Activated CD4-positive, alpha-beta T cell treated with anti-CD3 and anti-CD28 coated beads, Interleukin-2, amount 10 ng/mL, durations not matched to agents 7 days and 5 days (primary cell): ENCODE data around the gene ENDOG. TPM values are rescaled to one million over a fixed set of nuclear protein-coding genes. Genes with fewer than 3 reads are reported as not detected.
"Not testable (repeated sequence)": the region's sequence is repeated elsewhere in the genome, so short reads cannot be mapped to it uniquely, and the experiment has no call there.

Experiments
- CTCF ChIA-PET: fragments of 350-600 bp; sonication (Branson Sonifier 250); formaldehyde crosslinking; loops from one replicate; lab custom pipeline; 2021; ENCODE audit warnings: antibody characterized with exemption; lab: Charles Lee
- POLR2A ChIA-PET: fragments of 350-600 bp; sonication (Branson Sonifier 250); formaldehyde crosslinking; loops from one replicate; lab custom pipeline; 2021; ENCODE audit warnings: antibody characterized with exemption; lab: Charles Lee
- DNase-seq: peaks from one replicate; pipeline ENCODE4 v3.0.0-alpha.2; 2020
- H3K27ac Mint-ChIP-seq: one replicate; pipeline ENCODE4 v1.8.0; 2021; ENCODE audit warnings: mild to moderate bottlenecking, moderate library complexity, mixed read lengths
- H3K27me3 Mint-ChIP-seq: one replicate; pipeline ENCODE4 v1.8.0; 2021; ENCODE audit warnings: mixed read lengths
- H3K36me3 Mint-ChIP-seq: one replicate; pipeline ENCODE4 v1.8.0; 2021; ENCODE audit warnings: low read depth, mixed read lengths
- H3K4me1 Mint-ChIP-seq: one replicate; pipeline ENCODE4 v1.8.0; 2021; ENCODE audit warnings: mixed read lengths
- H3K4me3 Mint-ChIP-seq: one replicate; pipeline ENCODE4 v1.8.0; 2021; ENCODE audit warnings: mild to moderate bottlenecking, moderate library complexity, mixed read lengths
- H3K9me3 Mint-ChIP-seq: one replicate; pipeline ENCODE4 v1.8.0; 2021; ENCODE audit warnings: mixed read lengths
- total RNA-seq, 2 experiments: library from RNA; stranded (reverse); gene quantifications; one replicate each; pipeline ENCODE4 v1.2.3, GENCODE V29; 2021

ENDOG gene
- total RNA-seq, 2 experiments from 2014 or later, result 10.2 to 11.3 TPM

- POLR2A ChIA-PET, result no interaction called here
- Mint-ChIP-seq H3K36me3 (peaks cover 7% of the 10 kb centered on the region), H3K27ac (no peak overlapping the region), H3K4me3 (no peak overlapping the region), H3K4me1 (peaks cover 2% of the 10 kb centered on the region), H3K27me3 (no peaks in the 10 kb centered on the region), H3K9me3 (no peaks in the 10 kb centered on the region)
- no peak for DNase-seq
- CTCF ChIA-PET, result no interaction called here
Measured at GRCh38 chr9:128840524-128840923, 22.2 kb downstream of the ENDOG start.

DNA sequence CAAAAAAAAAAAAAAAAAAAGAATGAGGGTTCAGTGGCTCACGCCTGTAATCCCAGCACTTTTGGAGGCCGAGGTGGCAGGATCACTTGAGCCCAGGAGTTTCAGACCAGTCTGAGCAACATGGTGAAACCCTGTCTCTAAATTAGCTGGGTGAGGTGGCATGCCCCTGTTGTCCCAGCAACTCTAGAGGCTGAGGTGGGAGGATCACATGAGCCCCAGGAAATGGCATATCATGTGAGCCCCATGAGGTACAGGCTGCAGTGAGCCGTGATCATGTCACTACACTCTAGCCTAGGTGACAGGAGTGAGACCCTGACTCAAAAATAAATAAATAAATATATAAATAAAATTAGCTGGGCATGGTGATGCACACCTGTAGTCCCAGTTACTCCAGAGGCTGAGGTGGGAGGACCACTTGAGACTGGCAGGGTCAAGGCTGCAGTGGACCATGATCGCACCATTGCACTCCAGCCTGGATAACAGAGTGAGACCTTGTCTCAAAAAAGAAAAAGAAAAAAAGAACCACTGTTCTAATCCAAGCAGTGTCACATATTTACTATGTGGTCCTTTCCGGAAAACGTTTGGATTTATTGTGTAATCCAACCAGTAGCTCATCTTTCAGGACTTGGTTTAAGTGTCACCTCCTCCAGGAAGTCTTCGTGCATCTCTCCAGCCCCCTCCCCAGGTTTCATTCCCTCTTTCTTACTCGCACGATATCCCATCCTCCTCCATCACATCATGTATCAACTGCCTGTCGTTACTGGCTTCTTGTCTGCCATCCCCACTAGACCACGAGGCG, 23.6 kb downstream of the ENDOG start:
- peaks cover 2% of the 10 kb centered on the region for H3K4me1 Mint-ChIP-seq
- POLR2A ChIA-PET, result no interaction called here

DNA sequence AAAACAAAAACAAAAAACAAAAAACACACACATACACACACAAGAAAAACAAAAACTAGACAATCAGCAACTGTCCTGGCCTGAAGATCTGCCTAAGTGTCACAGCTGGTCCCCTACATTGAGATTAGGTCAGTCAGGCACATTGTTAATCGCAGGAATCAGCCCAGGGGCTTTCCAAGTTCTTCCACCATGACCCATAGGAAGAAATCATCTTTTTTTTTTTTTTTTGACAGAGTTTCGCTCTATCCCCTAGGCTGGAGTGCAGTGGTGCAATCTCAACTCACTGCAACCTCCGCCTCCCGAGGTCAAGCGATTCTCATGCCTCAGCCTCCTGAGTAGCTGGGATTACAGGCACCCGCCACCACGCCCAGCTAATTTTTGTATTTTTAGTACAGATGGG, 24.9 kb downstream of the ENDOG start:
- DNase-seq, H3K27me3 Mint-ChIP-seq, H3K27ac Mint-ChIP-seq, POLR2A ChIA-PET, H3K4me1 Mint-ChIP-seq, H3K36me3 Mint-ChIP-seq, H3K9me3 Mint-ChIP-seq, H3K4me3 Mint-ChIP-seq: not testable (repeated sequence)
- CTCF ChIA-PET, result interaction anchor here (0.6 kb wide), 1 partner anchor 395 kb away, joined by 3 read pairs; no protein-coding TSS in a partner anchor

More for the DNA sequence above, 23.6 kb downstream of the ENDOG start:
- CTCF ChIA-PET, result interaction anchor here (0.7 to 0.9 kb wide), 3 partner anchors 140 to 251 kb away, joined by 3 read pairs; partner anchors contain the start of gene PKN3
- H3K36me3 Mint-ChIP-seq, result peaks cover 7% of the 10 kb centered on the region
- DNase-seq, result no peak
- H3K4me3 Mint-ChIP-seq, result no peak overlapping the region
- H3K9me3 Mint-ChIP-seq, result no peaks in the 10 kb centered on the region
- no peaks in the 10 kb centered on the region for H3K27me3 Mint-ChIP-seq
- H3K27ac Mint-ChIP-seq, result no peak overlapping the region

DNA sequence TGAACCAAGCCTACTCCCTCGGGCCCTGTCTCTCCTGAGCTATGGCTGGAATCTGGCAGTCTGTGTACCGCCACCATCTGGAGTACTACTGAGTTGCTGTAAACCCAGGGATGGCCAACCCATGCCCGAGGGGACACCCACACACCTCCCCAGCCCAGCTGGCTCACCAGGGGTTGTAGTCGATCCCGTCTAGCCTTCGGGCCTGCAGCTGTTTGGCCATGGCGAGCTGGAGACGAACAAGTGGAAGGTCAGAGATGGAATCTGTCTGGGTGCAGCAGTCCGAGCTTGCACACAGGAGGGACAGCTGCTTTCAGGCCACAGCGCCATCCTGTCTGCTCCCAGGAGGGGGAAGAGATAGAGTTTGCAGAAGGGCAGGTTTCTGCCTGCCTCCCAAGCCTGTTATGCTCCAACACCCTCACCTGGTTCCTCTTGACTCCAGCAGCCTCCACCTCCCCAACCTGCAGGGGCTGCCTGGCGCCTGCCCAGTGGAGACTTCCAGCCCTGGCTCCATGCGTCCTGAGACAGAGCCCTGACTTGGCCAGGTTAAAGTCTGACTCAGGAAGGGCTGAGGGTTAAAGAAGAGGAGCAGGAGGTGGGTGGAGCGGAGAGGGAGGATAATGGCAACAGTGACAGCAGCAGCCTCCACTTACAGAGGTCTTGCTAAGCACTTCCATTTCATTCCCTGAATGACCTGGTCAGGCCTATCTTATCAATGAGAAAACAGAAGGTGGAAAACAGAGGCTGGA, 27.1 kb downstream of the ENDOG start:
- Mint-ChIP-seq H3K4me1 (peaks cover 2% of the 10 kb centered on the region), H3K36me3 (peaks cover 5% of the 10 kb centered on the region), H3K27me3 (no peaks in the 10 kb centered on the region), H3K9me3 (peaks cover 6% of the 10 kb centered on the region), H3K4me3 (no peak overlapping the region), H3K27ac (no peak overlapping the region)
- CTCF ChIA-PET, result interaction anchor here (1.0 kb wide), 1 partner anchor 27 kb away, joined by 3 read pairs; the partner anchor contains the start of gene ENDOG
- POLR2A ChIA-PET, result no interaction called here
- no peak for DNase-seq

DNA sequence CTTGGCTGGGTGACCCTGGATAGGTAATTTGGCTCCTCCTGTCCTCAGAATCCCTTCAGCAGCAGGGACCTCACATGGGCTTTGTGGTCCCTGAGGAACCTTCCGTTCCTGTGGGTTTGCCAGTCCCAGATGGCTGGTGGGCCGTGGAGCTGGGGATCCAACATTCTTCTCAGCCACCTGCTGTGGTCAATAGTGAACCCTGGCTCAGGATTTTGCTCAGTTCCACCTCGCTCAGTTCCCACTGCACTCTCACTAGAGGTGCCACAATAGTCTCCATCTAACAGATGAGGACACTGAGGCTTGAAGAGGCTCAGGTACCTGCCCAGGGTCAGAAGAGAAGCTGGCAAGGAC, 28.4 kb downstream of the ENDOG start:
- Mint-ChIP-seq H3K27me3 (no peaks in the 10 kb centered on the region), H3K4me3 (no peak overlapping the region), H3K27ac (no peak overlapping the region), H3K36me3 (peaks cover 14% of the 10 kb centered on the region), H3K4me1 (peaks cover 2% of the 10 kb centered on the region), H3K9me3 (peaks cover 19% of the 10 kb centered on the region)
- ChIA-PET CTCF (interaction anchor here (1.7 kb wide), 1 partner anchor 28 kb away, joined by 4 read pairs; the partner anchor contains the start of gene ENDOG), POLR2A (no interaction called here)
- DNase-seq, result no peak

GRCh38 chr9:128847803-128848202, 29.5 kb downstream of the ENDOG start:
- ChIA-PET CTCF (interaction anchor here (1.7 kb wide), 1 partner anchor 30 kb away, joined by 4 read pairs; the partner anchor contains the start of gene ENDOG), POLR2A (no interaction called here)
- Mint-ChIP-seq H3K27me3 (no peaks in the 10 kb centered on the region), H3K36me3 (peaks cover 14% of the 10 kb centered on the region), H3K27ac (no peak overlapping the region), H3K9me3 (peaks cover 19% of the 10 kb centered on the region), H3K4me1 (no peaks in the 10 kb centered on the region), H3K4me3 (no peak overlapping the region)
- DNase-seq, result no peak

DNA sequence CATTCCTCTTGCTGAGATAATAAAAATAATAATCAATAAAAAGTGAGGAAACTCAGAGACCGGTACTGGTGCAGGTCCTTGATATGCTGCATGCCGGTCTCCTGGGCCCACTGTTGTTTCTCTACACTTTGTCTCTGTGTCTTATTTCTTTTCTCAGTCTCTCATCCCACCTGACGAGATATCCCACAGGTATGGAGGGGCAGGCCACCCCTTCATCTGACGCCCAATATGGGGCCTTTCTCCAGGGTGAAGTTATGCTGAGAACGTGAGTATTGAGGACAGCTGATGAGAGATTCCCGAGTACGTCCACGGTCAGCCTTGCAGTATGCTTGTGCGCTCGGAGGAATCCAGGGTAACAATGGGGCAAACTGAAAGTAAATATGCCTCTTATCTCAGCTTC, 32.7 kb downstream of the ENDOG start:
- H3K27me3 Mint-ChIP-seq, DNase-seq, H3K27ac Mint-ChIP-seq, POLR2A ChIA-PET, H3K4me1 Mint-ChIP-seq, H3K4me3 Mint-ChIP-seq: not testable (repeated sequence)
- CTCF ChIA-PET, result interaction anchor here (1.1 to 1.5 kb wide), 2 partner anchors 13 to 76 kb away, joined by 3 read pairs; no protein-coding TSS in a partner anchor
- peaks cover 19% of the 10 kb centered on the region for H3K9me3 Mint-ChIP-seq
- H3K36me3 Mint-ChIP-seq, result peaks cover 14% of the 10 kb centered on the region

- POLR2A ChIA-PET, H3K27ac Mint-ChIP-seq: not testable (repeated sequence)
Measured at GRCh38 chr9:128851779-128852600, 33.7 kb downstream of the ENDOG start.

DNA sequence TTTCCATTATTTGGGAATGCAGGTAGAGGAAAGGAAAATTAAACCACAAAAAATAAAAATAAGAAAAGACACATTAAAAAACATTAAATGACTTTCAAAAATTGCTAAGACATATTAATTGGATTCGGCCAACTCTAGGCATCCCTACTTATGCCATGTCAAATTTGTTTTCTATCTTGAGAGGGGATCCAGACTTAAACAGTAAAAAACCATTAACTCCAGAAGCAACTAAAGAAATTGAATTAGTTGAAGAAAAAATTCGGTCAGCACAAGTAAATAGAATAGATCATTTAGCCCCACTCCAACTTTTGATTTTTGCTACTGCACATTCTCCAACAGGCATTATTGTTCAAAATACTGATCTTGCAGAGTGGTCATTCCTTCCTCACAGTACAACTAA, 34.3 kb downstream of the ENDOG start:
- POLR2A ChIA-PET, H3K4me1 Mint-ChIP-seq, H3K4me3 Mint-ChIP-seq, H3K27me3 Mint-ChIP-seq, DNase-seq, H3K27ac Mint-ChIP-seq: not testable (repeated sequence)
- CTCF ChIA-PET, result interaction anchor here (0.7 to 1.5 kb wide), 3 partner anchors 9 to 238 kb away, joined by 3 read pairs; no protein-coding TSS in a partner anchor
- H3K36me3 Mint-ChIP-seq, result peaks cover 14% of the 10 kb centered on the region
- H3K9me3 Mint-ChIP-seq, result peaks cover 18% of the 10 kb centered on the region

More at GRCh38 chr9:128851779-128852600, 33.7 kb downstream of the ENDOG start:
- DNase-seq, result peak; percentile 44
- CTCF ChIA-PET, result interaction anchor here (1.0 to 1.5 kb wide), 3 partner anchors 9 to 75 kb away, joined by 3 read pairs; no protein-coding TSS in a partner anchor
- not testable (repeated sequence) for H3K4me1 Mint-ChIP-seq, H3K27me3 Mint-ChIP-seq, H3K4me3 Mint-ChIP-seq
- Mint-ChIP-seq H3K36me3 (peaks cover 14% of the 10 kb centered on the region), H3K9me3 (peaks cover 19% of the 10 kb centered on the region)

GRCh38 chr9:128854454-128854853, 36.2 kb downstream of the ENDOG start:
- Mint-ChIP-seq H3K9me3 (peaks cover 16% of the 10 kb centered on the region), H3K36me3 (peaks cover 14% of the 10 kb centered on the region)
- H3K4me1 Mint-ChIP-seq, H3K27ac Mint-ChIP-seq, CTCF ChIA-PET, H3K27me3 Mint-ChIP-seq, DNase-seq, H3K4me3 Mint-ChIP-seq, POLR2A ChIA-PET: not testable (repeated sequence)

GRCh38 chr9:128858476-128858875, 40.2 kb downstream of the ENDOG start:
- H3K27ac Mint-ChIP-seq, H3K4me1 Mint-ChIP-seq, H3K9me3 Mint-ChIP-seq, H3K36me3 Mint-ChIP-seq, H3K4me3 Mint-ChIP-seq, DNase-seq, H3K27me3 Mint-ChIP-seq: not testable (repeated sequence)
- ChIA-PET POLR2A (interaction anchor here (0.7 kb wide), 1 partner anchor 51 kb away, joined by 10 read pairs; no protein-coding TSS in a partner anchor), CTCF (interaction anchor here (0.6 kb wide), 1 partner anchor 149 kb away, joined by 4 read pairs; no protein-coding TSS in a partner anchor)

DNA sequence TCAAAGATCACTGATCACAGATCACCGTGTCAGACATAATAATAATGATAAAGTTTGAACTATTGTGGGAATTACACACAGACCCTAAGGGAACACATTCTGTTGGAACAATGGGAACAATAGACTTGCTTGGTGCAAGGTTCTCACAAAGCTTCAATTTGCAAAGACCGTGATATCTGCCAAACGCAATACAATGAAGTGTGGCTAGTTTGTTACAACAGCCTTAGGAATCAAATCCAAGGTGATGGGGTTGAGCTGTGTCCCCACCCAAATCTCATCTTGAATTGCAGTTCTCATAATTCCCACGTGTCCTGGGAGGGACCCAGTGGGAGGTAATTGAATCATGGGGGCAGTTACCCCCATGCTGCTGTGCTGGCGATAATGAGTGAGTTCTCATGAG, 42.6 kb downstream of the ENDOG start:
- Mint-ChIP-seq H3K4me3 (no peak overlapping the region), H3K36me3 (no peaks in the 10 kb centered on the region), H3K4me1 (peaks cover 11% of the 10 kb centered on the region), H3K27ac (no peak overlapping the region), H3K27me3 (no peaks in the 10 kb centered on the region), H3K9me3 (no peaks in the 10 kb centered on the region)
- no peak for DNase-seq
- ChIA-PET POLR2A (no interaction called here), CTCF (interaction anchor here (0.5 to 2.5 kb wide), 6 partner anchors 9 to 151 kb away, joined by 3 to 7 read pairs (median 3); partner anchors contain the start of gene SPOUT1)
